ENCODE results near the gene CCL16.

DNA sequence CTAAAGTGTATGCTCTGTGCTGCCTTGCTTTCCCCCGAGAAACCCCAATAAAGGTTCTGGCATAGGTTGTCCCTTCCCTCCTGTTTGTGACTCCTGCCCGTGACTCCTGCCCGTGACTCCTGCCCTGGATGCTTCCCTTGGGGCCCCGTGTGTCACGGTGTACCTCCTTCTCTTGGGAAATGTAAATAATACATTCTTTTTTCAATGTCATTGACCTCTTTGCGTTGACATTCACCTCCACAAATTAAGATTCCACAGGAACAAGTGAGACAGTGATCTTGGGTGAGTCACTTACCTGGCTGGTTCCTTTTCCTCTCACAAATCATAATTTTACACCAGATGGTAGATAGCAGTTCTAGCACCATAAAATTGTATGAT lies 19.4 kb upstream of the CCL16 start:
- TF ChIP-seq YY1 (IDR thresholded peaks at IDR 0.05; ENCODE audit: insufficient read depth, insufficient read length) (no peak), ZNF274 (IDR thresholded peaks at IDR 0.05; ENCODE audit: low read depth, low read length) (no peak), SUZ12 (IDR thresholded peaks at IDR 0.05; ENCODE audit: extremely low read depth, insufficient read depth, insufficient read length) (no peak)
